Activated naive CD4-positive, alpha-beta T cell (primary cell): Measurements from ENCODE around the gene TTC12.

Experiments
- DNase-seq, 4 experiments: peaks; one replicate each; lab custom pipeline; 2025; lab: John Stamatoyannopoulos, UW

TTC12 gene, protein sequence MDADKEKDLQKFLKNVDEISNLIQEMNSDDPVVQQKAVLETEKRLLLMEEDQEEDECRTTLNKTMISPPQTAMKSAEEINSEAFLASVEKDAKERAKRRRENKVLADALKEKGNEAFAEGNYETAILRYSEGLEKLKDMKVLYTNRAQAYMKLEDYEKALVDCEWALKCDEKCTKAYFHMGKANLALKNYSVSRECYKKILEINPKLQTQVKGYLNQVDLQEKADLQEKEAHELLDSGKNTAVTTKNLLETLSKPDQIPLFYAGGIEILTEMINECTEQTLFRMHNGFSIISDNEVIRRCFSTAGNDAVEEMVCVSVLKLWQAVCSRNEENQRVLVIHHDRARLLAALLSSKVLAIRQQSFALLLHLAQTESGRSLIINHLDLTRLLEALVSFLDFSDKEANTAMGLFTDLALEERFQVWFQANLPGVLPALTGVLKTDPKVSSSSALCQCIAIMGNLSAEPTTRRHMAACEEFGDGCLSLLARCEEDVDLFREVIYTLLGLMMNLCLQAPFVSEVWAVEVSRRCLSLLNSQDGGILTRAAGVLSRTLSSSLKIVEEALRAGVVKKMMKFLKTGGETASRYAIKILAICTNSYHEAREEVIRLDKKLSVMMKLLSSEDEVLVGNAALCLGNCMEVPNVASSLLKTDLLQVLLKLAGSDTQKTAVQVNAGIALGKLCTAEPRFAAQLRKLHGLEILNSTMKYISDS

DNA sequence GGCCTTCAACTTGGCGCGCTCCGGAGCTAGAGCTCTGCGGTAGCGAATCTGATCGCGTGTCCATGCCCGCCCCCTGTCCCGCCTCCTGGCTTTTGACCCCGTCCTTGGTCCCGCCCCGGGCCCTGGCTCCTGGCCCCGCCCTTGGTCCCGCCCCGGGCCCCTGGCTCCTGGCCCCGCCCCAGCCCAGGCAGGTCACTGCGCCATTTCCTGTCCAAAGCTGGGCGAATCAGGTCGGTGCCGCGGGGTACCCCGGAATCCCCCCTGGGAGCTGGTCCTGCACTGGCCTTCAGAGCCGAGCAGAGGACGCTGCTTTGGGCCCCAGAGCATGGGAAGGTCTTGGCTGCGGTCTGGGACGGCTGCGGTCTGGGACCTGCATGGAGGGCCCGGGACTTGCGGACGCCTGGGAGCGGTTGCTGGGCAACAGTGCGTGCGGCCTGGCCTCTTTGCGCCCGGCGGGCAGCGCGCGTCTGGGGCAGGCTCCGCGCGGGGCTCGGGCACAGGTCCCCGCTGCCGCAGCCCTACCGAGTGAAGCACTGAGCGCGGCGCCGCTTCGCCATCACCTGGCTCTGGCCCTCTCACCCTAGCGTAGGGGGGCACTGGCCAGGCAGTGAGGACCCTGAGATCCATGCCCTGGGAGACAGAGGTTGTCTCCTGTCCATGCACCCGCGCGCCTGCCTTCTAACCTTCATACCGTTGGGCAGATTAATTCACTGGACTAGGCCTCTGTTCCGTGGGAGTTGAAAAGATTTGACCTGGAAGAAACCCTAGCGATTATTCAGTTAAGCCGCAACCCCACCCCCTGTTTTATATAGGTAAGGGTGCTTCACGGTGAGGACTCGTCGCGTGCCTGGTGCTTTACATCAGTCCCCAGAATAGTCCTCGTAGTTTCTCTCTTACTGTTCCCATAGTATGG, at the start of gene TTC12:
Gene TTC12 (plus strand): TSS at position 195 of the 913 bp plus-strand sequence. CDS start 1,675 bp downstream, outside the sequence.
- DNase-seq = peak; percentile 73 to 93 (median 88)

DNA sequence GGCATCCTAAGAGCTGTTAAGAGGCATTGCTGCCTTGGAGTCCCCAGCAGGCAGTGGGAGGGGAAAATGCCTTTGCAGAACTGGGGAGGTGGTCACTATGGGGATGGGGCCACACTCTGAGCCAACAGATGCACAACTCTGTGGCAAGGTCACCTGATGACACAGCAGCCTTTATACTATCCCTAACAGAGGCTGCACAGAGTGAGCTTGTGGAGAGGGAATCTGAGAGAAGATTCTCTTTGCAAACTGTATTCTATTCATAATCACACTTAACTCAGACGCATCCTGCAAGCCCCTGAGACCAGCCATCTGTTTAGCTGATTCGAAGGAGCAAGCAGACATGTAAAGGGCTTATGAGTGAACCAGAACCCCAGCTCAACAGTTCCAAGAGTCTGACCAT, 49.0 kb upstream of the TTC12 start:
- DNase-seq = no peak

DNA sequence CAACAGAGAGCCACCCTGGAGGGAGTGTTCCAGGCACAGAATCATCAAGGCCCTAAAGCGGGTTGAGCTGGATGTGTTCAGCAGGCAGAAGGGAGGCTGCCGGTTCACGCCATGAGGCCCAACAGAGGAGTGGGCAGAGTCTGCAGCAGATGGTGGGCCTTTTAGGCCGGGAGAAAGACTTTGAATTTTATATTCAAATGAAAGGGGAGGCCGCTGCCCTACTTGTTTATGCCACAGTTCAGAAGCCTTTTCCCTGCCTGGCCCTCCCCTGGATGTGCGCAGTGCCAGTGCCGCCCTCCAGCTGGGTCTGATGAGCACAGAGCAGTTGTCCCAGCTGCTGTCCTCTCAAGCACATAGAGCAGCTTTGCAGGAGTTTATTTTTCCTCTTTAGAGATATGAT, 46.9 kb upstream of the TTC12 start:
- no peak for DNase-seq

DNA sequence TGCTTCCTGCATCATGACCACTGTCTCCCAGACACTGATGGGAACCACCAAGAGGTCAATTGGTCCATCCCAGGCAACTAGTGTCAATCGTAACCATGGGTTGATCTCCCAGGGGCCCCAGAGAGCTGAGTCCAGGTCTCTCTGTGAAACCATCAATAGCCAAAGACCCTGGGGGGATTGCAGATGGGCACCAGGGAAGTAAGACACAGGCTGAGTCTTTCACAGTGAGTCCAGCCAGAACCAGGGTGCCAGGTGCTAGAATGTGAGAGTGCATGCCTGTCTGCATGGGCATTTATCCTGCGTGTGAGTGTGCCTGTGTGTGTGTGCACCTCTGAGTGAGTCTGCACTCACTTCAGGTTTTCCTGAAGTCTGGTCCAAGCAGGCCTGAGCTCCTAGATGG, 45.3 kb upstream of the TTC12 start:
- DNase-seq = no peak

DNA sequence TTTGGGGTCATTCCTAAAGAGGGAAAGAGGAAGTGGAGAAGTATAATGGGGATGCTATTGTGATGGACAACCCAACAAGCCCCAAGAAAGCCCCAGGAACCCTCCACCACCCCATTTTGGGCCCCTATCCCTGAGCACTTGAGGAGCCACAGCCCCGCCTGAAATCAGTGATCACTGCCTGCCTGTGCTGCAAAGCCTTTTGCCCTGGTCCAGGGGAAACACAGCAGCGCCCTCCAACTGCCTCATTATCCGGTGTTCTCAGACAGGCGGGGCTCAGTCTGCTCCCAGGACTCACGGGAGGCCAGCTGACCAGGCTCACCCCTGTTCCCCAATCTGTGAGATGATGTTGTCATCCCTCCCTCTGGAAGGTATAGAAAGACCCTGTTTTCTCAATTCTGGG, 44.7 kb upstream of the TTC12 start:
- no peak for DNase-seq

DNA sequence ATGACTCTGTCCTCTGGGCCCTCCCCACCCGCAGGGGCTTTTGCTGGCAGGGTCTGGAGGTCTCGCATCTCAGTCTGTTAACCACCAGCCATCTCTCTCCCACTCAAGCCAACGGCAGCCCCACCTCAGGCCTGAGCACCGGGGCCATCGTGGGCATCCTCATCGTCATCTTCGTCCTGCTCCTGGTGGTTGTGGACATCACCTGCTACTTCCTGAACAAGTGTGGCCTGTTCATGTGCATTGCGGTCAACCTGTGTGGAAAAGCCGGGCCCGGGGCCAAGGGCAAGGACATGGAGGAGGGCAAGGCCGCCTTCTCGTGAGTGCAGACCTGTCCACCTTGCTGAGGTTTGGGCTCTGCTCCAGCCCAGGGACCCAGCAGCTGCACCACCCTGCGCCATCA, 44.3 kb upstream of the TTC12 start:
- no peak for DNase-seq

DNA sequence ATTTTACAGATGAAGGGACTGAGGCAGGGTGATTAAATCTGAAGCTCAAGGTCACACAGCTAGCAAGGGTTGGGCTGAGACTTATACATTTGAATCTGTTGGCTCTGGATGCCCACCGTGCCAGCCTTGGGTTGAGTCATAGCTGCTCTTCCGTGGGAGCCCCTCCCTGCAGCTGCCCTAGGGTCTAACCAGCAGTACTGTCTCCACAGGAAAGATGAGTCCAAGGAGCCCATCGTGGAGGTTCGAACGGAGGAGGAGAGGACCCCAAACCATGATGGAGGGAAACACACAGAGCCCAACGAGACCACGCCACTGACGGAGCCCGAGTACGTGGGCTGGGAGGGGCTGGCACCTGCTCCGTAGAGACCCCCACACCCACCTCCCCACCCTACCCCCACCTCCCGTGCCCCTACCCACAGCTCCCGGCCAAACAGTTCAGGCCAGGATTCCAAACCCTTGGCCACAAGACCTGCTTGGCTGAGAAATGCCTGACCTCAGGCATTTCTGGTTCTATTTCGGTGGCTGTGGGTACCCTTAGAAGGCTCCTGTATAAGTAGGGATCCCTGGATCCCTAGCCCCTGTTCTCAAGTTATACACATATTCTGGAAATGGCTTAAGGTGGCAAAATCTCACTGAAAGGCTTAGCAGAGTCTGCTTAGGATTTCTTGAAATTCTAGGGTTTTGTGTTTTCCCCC, 42.7 kb upstream of the TTC12 start:
- DNase-seq = no peak

DNA sequence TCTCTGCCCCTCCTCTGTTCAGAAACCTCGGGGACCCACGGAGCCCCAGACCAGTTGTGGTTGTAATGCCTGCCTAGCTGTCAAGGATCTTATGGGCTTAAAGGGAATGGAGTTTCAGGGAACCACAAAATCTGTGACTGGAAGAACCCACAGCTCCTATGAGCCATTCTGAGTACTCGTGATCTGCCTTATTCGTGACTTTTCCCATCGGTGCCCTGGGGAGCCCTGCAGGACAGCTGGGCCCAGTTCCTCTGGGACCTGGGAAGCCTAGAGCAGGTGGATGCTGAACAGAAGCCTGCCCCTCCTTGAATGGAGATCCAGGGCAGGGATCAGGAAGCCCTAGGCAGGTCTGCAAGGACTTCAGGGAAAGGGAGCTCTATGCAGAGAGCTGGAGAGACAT, 42.1 kb upstream of the TTC12 start:
- no peak for DNase-seq

DNA sequence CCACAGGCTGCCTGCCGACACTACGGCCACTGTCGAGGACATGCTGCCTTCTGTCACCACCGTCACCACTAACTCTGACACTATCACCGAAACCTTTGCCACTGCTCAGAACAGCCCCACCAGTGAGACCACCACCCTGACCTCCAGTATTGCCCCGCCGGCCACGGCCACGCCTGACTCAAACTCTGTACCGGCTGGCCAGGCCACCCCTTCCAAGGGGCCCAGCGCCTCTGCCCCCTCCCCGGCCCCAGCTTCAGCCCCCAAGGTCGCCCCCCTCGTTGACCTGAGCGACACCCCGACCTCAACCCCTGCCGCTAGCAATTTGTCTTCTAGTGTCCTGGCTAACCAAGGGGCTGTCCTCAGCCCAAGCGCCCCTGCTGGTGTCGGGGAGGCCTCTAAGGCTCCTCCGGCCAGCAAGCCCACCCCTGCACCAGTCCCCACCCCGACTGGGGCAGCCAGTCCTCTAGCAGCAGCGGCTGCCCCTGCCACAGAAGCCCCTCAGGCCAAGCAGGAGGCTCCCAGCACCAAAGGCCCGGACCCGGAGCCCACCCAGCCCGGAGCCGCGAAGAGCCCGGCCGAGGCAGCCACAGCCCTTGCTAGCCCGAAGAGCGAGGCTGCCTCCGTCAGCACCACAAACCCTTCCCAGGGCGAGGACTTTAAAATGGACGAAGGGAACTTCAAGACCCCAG, 41.3 kb upstream of the TTC12 start:
- no peak for DNase-seq

DNA sequence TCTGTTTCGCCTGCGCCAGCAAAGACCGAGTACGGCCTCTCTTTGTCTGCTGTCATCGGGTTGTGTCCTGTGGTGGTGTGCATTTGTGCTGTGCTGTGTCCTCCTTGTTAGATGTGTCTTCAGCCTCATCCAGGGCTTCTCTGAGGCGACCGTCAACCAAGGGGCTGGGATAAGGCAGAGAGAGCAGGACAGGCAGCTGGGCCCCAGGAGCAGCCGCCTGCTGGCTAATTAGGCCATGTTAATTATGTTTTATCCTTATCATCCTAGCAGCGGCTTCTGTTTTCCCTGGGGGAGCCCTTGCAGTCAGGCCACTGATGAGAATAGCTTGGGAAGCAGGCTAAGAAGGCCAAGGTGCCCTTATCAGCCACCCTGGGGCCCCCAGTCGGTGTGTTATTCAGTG, 40.7 kb upstream of the TTC12 start:
- DNase-seq = no peak

DNA sequence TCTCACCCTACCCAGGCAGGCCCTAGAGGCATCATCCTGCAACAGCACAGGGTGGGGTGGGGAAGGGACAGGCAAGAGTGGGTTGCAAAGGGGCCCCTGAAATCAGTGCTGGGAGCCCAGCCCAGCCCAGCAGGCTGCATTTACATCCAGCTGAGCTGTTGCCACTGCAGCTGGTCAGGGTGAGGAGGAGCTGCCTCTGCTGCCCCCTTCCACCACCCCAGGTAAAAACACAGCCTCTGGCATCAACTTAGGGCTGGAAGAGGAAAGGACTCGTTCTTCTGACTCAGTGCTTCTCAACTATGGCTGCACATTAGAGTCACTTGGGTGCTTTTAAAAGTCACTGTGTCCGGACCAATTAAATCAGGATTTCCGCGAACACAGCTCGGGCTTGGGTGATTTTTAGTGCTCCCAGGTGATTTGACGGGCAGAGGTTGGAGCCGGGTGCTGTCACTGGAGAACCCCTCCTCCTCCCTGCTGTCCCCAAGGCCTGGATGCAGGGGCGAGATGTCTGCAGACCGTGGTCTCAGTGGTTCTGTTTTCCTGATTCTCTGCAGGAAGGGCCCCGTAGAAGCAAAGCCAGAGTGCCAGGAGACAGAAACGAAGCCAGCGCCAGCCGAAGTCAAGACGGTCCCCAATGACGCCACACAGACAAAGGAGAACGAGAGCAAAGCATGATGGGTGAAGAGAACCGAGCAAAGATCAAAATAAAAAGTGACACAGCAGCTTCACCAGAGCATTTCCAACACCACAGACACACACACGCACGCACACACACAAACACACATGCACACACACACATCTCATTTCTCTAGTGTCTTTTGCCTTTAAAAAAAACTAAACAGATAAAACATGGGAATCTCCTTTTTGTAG, 39.4 kb upstream of the TTC12 start:
- DNase-seq = no peak

DNA sequence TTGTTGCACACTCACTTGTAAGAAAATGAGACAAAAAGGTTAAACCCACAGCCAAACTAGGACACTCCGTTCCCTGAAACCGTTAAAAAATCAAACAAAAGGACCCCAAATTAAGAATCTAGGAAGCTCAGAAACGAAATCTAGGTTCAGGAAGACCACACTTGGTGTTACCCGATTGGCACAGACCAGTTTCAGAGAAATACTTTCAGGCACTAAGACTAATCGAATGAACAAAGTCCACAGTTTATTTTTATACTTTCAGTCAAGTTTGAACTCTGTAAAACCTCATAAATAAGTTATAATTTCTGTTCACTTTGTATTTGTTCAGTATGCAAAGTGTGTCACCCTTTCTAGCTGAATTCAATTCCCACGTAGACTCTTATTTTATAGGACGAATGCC, 38.8 kb upstream of the TTC12 start:
- DNase-seq = no peak

DNA sequence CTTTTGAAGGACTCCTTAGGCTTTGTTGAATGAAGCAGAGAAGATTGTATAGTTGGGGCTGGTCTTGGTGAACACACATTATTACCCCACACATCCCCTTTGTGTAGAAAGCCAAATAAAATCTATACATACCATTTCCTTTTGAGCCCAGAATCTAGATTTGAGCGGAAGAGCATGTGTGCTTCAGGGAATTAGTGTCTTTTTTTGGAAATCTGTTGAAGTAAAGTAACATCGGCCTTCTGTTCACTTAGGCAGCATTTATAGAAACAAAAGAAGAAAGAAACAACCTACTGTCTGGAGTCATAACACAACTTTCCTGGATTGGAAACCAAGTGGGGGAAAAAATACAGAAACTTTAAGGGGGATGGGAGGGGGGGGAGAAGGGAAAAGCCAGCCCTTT, 37.9 kb upstream of the TTC12 start:
- DNase-seq = no peak

DNA sequence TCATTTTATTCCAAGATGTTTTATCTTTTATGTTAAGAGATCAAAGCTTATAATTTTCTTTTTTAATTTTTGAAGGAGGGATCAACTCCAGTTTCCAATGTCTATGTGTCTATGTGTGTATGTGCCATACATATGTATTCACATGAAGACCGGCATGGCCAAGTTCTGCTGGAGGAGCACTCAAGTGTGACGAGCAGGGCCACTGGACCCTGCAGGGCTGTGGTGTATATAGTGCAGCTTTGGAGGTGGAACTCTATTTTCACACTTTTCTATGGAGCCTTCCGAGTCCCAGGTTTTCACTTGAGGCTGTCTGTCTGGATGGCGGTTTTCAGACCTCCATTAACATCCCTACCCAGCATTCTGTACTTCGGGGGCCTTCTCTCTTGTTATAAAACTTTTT, 36.5 kb upstream of the TTC12 start:
- DNase-seq = no peak

DNA sequence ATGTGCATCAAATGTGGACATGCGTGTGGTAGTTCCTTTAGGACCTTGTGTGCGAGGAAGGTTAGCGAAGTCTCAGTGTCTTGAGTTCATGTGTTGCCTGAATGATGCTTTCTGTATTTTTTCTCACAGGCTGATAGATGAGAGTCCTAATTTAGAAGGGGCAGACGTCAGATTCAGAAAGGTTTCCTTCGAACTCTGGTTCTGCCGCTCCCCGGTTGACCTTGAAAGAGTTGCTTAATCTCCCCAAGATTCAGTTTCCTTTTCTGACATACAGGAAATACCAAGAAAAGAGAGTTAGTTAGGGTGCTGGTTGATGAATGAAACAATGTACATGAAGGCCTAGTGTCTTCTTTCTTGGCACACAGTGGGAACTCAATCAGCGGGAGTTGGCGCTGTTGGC, 35.9 kb upstream of the TTC12 start:
- no peak for DNase-seq

DNA sequence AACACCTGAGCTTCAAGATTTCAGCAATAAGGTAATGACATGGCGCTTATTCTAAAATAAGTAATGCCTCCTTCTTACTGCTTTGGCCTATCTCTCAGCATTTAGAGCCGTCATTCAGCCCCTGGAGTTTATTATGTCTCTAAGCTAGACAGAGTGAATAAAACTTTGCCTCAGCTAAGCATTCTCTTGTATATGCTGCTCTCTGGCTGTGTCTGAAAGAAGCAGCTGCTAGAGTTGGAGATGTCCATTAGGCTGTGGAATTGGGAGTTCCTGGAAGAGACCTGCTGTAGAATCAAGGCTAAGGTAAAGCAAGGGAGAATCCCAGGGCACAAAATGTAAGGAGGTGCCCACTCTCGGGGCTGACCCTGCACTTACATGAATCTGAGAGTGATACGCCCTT, 35.5 kb upstream of the TTC12 start:
- no peak for DNase-seq

DNA sequence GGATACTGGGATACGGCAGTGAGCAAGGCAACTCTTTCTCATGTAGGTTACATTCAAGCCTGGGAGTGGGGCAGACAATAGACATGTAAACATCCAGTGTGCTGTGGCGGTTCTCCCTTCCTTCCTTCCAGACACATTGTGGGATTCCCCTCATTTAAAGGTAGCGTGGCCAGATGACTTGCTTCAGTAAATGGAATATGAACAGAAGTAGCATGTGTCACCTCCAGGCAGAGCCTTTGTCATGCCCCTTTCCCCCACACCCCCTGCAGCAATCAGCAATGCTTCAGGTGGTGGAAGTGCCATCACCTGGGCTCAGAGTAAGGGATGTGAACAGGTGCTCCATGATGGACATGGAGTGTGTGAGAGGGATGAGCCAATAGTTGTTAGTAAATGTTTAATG, 34.8 kb upstream of the TTC12 start:
- no peak for DNase-seq

DNA sequence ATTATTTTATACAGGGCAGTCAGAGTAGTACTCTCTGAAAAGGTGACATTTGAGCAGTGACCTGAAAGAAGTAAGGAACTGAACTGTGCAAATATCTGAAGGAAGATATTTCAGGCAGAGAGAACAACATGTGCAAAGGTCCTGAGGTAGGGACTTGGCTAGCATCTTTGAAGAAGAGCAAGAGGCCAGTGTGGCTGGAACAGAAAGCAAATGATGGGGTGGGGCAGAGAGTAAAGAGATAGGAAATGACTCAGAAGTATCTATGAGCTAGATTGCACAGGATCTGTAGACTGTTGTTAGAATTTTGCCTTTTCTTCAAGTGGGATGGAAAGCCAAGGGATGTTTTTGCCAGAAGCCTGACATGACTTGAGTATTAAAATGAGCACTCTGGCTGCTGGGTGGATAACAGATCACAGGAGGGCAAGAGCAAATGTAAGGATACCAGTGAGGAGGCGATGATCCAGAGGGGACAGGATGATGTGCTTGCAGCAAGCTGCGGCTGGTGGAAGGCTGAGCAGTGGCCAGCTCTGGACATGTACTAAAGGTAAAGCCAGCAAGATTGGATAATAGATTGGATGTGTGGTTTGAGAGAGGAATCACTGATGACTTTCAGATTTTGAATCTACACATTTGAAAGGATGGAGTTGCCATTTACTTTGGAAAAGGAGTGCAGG, 33.2 kb upstream of the TTC12 start:
- DNase-seq = no peak

DNA sequence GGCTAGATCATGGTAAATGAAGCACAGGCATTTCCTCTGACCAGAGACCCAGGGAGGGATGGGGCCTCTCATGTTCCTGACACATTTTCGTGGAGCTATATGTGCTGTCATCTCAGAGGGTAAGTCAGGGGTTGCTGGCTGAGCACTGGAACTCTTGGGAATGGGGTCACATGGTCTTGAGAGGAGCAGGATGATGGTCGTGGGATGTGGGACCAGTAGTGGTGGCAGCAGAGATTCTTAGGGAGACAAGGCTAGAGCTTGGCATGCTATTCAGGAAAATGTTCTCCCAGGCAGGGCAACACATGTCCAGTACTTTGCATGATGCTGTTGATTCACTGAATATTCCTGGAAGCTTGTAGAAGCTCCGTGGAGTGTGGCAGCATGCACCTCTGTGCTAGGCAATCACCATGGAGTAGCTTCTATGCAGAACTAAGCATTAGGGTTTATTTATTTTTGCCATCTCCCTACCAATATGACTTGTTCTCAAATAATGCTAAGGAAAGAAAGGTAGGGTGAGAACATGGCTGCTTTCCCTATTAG, 31.4 kb upstream of the TTC12 start:
- no peak for DNase-seq

DNA sequence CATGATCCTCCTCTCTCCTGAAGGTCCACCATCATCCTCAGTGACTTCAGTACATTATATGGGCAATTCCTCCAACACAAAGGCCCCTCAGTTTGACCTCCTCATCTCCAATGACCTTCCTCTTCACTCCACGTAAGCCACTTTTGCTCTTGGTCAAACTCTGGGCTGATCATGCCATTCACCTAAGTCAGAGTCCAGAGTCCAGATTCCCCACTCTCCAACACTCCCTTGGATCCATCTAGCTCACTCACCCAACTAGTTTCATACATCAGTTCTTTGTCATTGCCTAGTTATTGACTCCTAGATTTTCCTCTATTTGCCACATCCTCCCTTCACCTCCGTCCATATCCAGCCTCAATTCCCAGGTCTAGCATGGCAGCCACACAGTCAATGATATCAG, 30.5 kb upstream of the TTC12 start:
- DNase-seq = no peak
